ENCODE results near the gene SEMA6A. TPM values are rescaled to one million over a fixed set of nuclear protein-coding genes. Genes with fewer than 3 reads are reported as not detected.
A peak's percentile ranks its signal among the peaks of the same experiment; 100 is the strongest.

Gene SEMA6A
- total and polyA plus RNA-seq, 7 donors, result 4.9 to 55.7 (median 25.0) TPM

DNA sequence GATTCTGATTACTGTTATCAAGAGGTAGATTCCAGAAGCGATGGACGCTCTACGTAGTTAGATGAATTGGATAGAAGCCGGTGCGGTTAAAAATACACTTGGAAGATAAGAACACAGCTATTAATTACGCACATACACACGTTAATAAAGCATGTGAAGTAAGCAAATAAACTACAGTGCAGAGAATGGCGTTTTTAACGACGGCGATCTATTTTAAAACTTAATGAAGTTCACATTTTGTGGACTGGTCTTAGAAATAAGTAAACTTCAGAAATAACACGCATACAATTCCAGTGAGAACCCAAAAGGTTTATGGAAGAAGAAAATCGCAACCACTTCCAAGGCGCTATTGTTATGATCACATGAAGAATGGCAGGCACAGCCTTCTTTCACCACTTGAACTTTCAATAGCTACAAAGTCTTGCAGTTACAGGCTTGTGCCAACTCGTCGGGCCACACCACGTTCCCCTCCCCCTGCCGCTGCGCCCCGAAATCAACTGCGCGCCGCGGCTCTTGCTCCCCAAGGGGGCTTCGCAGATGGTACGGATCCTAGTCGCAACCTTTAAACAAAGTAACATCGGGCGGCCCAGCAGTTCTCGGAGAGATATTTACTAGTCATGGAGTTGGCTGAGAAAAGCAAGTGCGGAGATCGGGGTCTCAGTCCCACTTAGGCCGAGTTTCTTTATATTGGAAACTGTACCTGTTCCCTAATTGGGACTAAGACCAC, 866 bp upstream of the SEMA6A start:
- H3K9me3 ChIP-seq, result no peaks in the 10 kb centered on the region
- no peak for DNase-seq
- intact Hi-C loops (cut with DNase I), result loop anchor here (2.0 to 10.0 kb wide), 7 partner anchors 49 to 1159 kb away; no protein-coding TSS in a partner anchor
- peaks cover 6 to 31% (median 17%) of the 10 kb centered on the region in 4 donors for H3K4me1 ChIP-seq
- TF ChIP-seq POLR2AphosphoS5 (IDR thresholded peaks at IDR 0.05), result no peak
- TF ChIP-seq, protein P1, sequence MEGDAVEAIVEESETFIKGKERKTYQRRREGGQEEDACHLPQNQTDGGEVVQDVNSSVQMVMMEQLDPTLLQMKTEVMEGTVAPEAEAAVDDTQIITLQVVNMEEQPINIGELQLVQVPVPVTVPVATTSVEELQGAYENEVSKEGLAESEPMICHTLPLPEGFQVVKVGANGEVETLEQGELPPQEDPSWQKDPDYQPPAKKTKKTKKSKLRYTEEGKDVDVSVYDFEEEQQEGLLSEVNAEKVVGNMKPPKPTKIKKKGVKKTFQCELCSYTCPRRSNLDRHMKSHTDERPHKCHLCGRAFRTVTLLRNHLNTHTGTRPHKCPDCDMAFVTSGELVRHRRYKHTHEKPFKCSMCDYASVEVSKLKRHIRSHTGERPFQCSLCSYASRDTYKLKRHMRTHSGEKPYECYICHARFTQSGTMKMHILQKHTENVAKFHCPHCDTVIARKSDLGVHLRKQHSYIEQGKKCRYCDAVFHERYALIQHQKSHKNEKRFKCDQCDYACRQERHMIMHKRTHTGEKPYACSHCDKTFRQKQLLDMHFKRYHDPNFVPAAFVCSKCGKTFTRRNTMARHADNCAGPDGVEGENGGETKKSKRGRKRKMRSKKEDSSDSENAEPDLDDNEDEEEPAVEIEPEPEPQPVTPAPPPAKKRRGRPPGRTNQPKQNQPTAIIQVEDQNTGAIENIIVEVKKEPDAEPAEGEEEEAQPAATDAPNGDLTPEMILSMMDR (IDR thresholded peaks at IDR 0.05), result no peak
- TF ChIP-seq EP300 (IDR thresholded peaks at IDR 0.05), result no peak
- TF ChIP-seq POLR2A (IDR thresholded peaks at IDR 0.05), result no peak
- H3K27ac ChIP-seq, result peak overlapping the region; percentile 80 to 85 (median 82)
- H3K27me3 ChIP-seq, result no peaks in the 10 kb centered on the region
- 1% methylated on average over 33 of the region's 33 CpGs for WGBS, 2 donors
- H3K36me3 ChIP-seq, result no peaks in the 10 kb centered on the region
- peak overlapping the region; percentile 79 to 83 (median 82) for H3K4me3 ChIP-seq

DNA sequence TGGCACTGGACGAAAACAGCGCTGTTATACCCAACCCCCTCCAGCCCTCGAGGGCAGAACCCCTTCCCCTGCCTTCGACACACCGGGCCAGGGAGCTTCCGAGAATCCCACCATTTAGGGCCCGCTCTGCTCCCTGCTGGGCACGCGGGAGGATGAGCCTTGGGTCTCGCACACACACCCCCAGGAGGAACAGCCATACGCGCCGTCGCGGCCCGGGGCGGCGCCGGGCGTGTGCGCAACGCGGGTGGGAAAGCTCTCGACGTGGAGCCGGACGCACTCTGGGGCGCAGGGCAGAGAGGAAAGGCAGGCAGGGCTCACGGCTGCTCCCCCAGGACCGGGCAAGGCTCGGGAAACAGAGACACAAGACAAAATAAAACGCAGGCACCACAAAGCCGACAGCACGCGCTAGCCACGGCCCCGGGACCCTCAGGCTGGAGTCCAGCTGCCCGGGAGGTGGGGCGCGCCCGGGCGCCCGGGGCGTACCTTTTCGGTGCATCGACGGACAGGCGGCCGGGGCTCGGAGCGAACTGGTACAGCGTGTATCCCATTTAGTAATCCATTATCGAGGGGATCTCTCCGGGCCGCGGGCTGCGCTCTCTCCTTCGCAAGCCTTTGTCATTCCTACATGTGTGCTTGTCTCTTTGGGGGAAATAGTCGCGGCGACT, 789 bp downstream of the SEMA6A start:
- TF ChIP-seq POLR2A (IDR thresholded peaks at IDR 0.05) (no peak), EP300 (IDR thresholded peaks at IDR 0.05) (no peak), POLR2AphosphoS5 (IDR thresholded peaks at IDR 0.05) (no peak)
- TF ChIP-seq, protein P1 (IDR thresholded peaks at IDR 0.05), result no peak
- peak overlapping the region; percentile 79 to 83 (median 82) for H3K4me3 ChIP-seq
- peaks cover 6 to 42% (median 27%) of the 10 kb centered on the region in 4 donors for H3K4me1 ChIP-seq
- no peaks in the 10 kb centered on the region for H3K36me3 ChIP-seq
- H3K27ac ChIP-seq, result peak overlapping the region; percentile 80 to 85 (median 82)
- H3K9me3 ChIP-seq, result no peaks in the 10 kb centered on the region
- intact Hi-C loops (cut with DNase I), result loop anchor here (2.0 to 10.0 kb wide), 10 partner anchors 51 to 1161 kb away; no protein-coding TSS in a partner anchor
- no peaks in the 10 kb centered on the region for H3K27me3 ChIP-seq
- WGBS, 2 donors, result 1% methylated on average over 61 of the region's 61 CpGs
- DNase-seq, result no peak

DNA sequence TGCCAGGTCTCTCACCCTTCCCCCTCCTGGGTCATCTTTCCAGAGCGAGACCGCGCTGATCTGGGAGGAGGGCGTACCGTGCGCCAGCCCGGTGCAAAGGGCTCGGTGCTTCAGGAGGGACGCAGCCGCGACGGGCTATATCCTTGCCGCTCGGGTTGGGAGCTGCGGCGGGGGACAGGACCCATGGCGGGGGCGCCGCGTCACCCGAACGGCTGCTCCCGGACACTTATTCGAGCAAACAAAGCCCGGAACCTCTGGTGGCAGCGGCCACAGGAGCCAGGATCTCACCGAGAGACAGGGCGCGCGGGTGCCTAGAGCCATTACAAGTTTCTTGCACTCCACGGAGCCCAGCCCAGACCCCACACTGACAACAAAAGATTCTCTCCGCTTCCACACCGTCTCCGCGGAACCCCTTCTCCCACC, 1.3 kb downstream of the SEMA6A start:
- H3K36me3 ChIP-seq, result no peaks in the 10 kb centered on the region
- no peaks in the 10 kb centered on the region for H3K27me3 ChIP-seq
- H3K4me1 ChIP-seq, result peaks cover 6 to 45% (median 28%) of the 10 kb centered on the region in 4 donors
- H3K4me3 ChIP-seq, result peak overlapping the region; percentile 79 to 83 (median 82)
- peak; percentile 71 for DNase-seq
- 1% methylated on average over 35 of the region's 35 CpGs for WGBS, 2 donors
- peak overlapping the region; percentile 80 to 85 (median 82) for H3K27ac ChIP-seq
- TF ChIP-seq POLR2AphosphoS5 (IDR thresholded peaks at IDR 0.05), result peak in 1 of 4 donors; percentile 23
- no peak for TF ChIP-seq EP300 (IDR thresholded peaks at IDR 0.05)
- TF ChIP-seq, protein P1 (IDR thresholded peaks at IDR 0.05), result no peak
- no peak for TF ChIP-seq POLR2A (IDR thresholded peaks at IDR 0.05)
- intact Hi-C loops (cut with DNase I), result loop anchor here (2.0 to 10.0 kb wide), 8 partner anchors 131 to 1162 kb away; no protein-coding TSS in a partner anchor
- no peaks in the 10 kb centered on the region for H3K9me3 ChIP-seq

DNA sequence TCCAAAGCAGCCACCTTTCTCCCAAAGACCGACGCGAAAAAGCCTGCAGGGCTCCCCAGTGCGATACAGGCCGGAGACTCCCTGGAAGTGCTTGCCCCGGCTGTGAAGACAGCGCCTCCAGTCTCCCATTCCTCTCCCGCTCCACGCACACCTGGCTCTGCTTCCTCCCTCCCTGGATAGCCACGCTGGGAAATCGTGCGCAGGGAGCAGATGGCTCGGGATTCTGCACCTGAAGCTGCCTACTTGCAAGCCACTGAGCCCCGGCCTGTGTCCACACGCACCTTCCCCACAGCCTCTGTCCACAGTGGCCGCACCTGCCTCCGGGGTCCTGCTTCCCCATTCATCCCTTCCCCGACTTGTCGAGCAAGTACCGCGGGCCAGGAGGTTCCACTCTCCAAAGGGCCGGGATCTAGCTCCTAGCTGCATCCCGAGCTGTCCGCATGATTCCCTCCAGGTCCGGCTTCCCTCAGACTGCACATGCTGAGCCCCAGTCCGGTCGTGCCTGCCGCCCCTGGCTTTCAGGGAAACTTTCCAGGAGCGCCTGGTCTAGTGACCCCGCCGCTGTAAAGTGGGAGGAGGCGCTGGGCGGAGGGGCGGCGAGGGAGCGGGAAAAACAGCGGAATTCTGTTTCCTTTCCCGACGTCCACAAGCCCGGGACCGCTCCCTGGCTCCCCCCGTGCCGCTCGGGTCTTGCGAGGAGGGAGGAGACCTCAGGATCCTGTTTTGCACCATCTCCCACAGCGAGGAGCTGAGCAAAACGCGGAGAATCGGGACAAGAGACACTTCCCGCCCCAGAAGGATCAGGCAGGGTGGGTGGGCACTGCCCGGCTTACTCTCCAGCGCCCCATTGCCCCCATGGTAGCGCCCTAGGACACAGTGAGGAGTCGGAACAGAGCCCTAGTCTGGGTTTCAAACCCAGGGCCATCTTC, 2.0 kb downstream of the SEMA6A start:
- WGBS, 2 donors, result 1 to 3% methylated on average over 54 of the region's 54 CpGs
- peaks cover 6 to 45% (median 28%) of the 10 kb centered on the region in 4 donors for H3K4me1 ChIP-seq

More for the DNA sequence above, 2.0 kb downstream of the SEMA6A start:
- Histone ChIP-seq H3K27me3 (no peaks in the 10 kb centered on the region), H3K36me3 (no peaks in the 10 kb centered on the region), H3K9me3 (no peaks in the 10 kb centered on the region), H3K27ac (peak overlapping the region; percentile 80 to 85 (median 82)), H3K4me3 (peak overlapping the region; percentile 79 to 83 (median 82))
- no peak for TF ChIP-seq EP300 (IDR thresholded peaks at IDR 0.05)
- TF ChIP-seq, protein P1 (IDR thresholded peaks at IDR 0.05), result peak in 1 of 4 experiments; percentile 9
- peak; percentile 76 for DNase-seq
- intact Hi-C loops (cut with DNase I), result loop anchor here (2.0 to 10.0 kb wide), 8 partner anchors 130 to 1162 kb away; no protein-coding TSS in a partner anchor

Measured in sigmoid colon (tissue), 7 donors.